ENCODE data around the gene FBRSL1.

FBRSL1 gene

GRCh38 chr12:132554845-132555630 is 65.1 kb downstream of the FBRSL1 start:
- in situ Hi-C loops (cut with HindIII; ENCODE audit: low sequenced_read_pairs), result no loop called here

- in situ Hi-C loops (cut with HindIII; ENCODE audit: low sequenced_read_pairs), result no loop called here
Observed at GRCh38 chr12:132555686-132556085, 65.7 kb downstream of the FBRSL1 start.

- in situ Hi-C loops (cut with HindIII; ENCODE audit: low sequenced_read_pairs), result no loop called here
Observed at GRCh38 chr12:132556216-132556615, 66.3 kb downstream of the FBRSL1 start.

- in situ Hi-C loops (cut with HindIII; ENCODE audit: low sequenced_read_pairs), result no loop called here
Observed at GRCh38 chr12:132556801-132557200, 66.8 kb downstream of the FBRSL1 start.

- in situ Hi-C loops (cut with HindIII; ENCODE audit: low sequenced_read_pairs), result no loop called here
Observed at GRCh38 chr12:132557291-132558015, 67.5 kb downstream of the FBRSL1 start.

- in situ Hi-C loops (cut with HindIII; ENCODE audit: low sequenced_read_pairs), result no loop called here
Observed at GRCh38 chr12:132558042-132558856, 68.3 kb downstream of the FBRSL1 start.

- in situ Hi-C loops (cut with HindIII; ENCODE audit: low sequenced_read_pairs), result no loop called here
Observed at GRCh38 chr12:132558861-132559623, 69.1 kb downstream of the FBRSL1 start.

- in situ Hi-C loops (cut with HindIII; ENCODE audit: low sequenced_read_pairs), result no loop called here
Observed at GRCh38 chr12:132559652-132560363, 69.9 kb downstream of the FBRSL1 start.

GRCh38 chr12:132560364-132560613 is 70.3 kb downstream of the FBRSL1 start:
- in situ Hi-C loops (cut with HindIII; ENCODE audit: low sequenced_read_pairs), result no loop called here

GRCh38 chr12:132560614-132561426 is 70.9 kb downstream of the FBRSL1 start:
- in situ Hi-C loops (cut with HindIII; ENCODE audit: low sequenced_read_pairs), result no loop called here

Data from DLD1 (cell line).